GM23248 (cell line): ENCODE measurements around the gene CXCL3. TPM values are rescaled to one million over a fixed set of nuclear protein-coding genes. Genes with fewer than 3 reads are reported as not detected.
"Not testable (repeated sequence)": the region's sequence is repeated elsewhere in the genome, so short reads cannot be mapped to it uniquely, and the experiment has no call there.

Experiments used
- DNase-seq: peaks from one replicate; pipeline ENCODE4 v3.0.0-alpha.2; 2015
- H2AFZ ChIP-seq: fragments of 200-600 bp; sonication (generic); 2 replicates; pipeline ENCODE4 v1.6.1; 2016; ENCODE audit warnings: antibody characterized with exemption
- H3F3A ChIP-seq: fragments of 200-600 bp; sonication (generic); 2 replicates; pipeline ENCODE4 v1.6.1; 2016; ENCODE audit warnings: mild to moderate bottlenecking, antibody characterized with exemption, mixed run types; ENCODE audit not compliant: insufficient read depth
- H3K27ac ChIP-seq: fragments of 200-600 bp; sonication (generic); 2 replicates; pipeline ENCODE4 v1.5.1; 2016; ENCODE audit warnings: mild to moderate bottlenecking
- H3K27me3 ChIP-seq: fragments of 200-600 bp; sonication (generic); replicated peaks from 2 replicates; pipeline ENCODE4 v1.6.1; 2016; ENCODE audit warnings: mild to moderate bottlenecking; ENCODE audit not compliant: insufficient read depth
- H3K36me3 ChIP-seq: fragments of 200-600 bp; sonication (generic); 2 replicates; pipeline ENCODE4 v1.6.1; 2016; ENCODE audit warnings: low read depth, mild to moderate bottlenecking
- H3K4me1 ChIP-seq: fragments of 200-600 bp; sonication (generic); 2 replicates; pipeline ENCODE4 v1.6.1; 2016; ENCODE audit warnings: mild to moderate bottlenecking; ENCODE audit not compliant: insufficient read depth
- H3K4me2 ChIP-seq: fragments of 200-600 bp; sonication (generic); one replicate; pipeline ENCODE4 v1.6.1; 2016; ENCODE audit warnings: mild to moderate bottlenecking; ENCODE audit not compliant: unreplicated experiment
- H3K4me3 ChIP-seq: fragments of 200-600 bp; sonication (generic); 2 replicates; pipeline ENCODE4 v1.5.1; 2016; ENCODE audit warnings: mild to moderate bottlenecking
- H3K79me2 ChIP-seq: fragments of 200-600 bp; sonication (generic); 2 replicates; pipeline ENCODE4 v1.6.1; 2016; ENCODE audit warnings: mild to moderate bottlenecking; ENCODE audit not compliant: insufficient read depth
- H3K9ac ChIP-seq: fragments of 200-600 bp; sonication (generic); 2 replicates; pipeline ENCODE4 v1.6.1; 2016; ENCODE audit warnings: mild to moderate bottlenecking
- H3K9me2 ChIP-seq: fragments of 200-600 bp; sonication (generic); 2 replicates; pipeline ENCODE4 v1.6.1; 2016; ENCODE audit warnings: mixed run types, mild to moderate bottlenecking, moderate library complexity; ENCODE audit not compliant: insufficient read depth
- H3K9me3 ChIP-seq: fragments of 200-600 bp; sonication (generic); one replicate; pipeline ENCODE4 v1.6.1; 2017; ENCODE audit warnings: low read depth
- H4K20me1 ChIP-seq: fragments of 200-600 bp; sonication (generic); 2 replicates; pipeline ENCODE4 v1.6.0; 2016; ENCODE audit not compliant: insufficient read depth
- EZH2 ChIP-seq: fragments of 200-600 bp; sonication (generic); IDR thresholded peaks from 2 replicates; pipeline ENCODE4 v1.6.1; 2018; ENCODE audit warnings: antibody characterized with exemption, mild to moderate bottlenecking; ENCODE audit not compliant: insufficient read depth, poor library complexity, severe bottlenecking
- EZH2phosphoT487 ChIP-seq: fragments of 200-600 bp; sonication (generic); IDR thresholded peaks from 2 replicates; pipeline ENCODE4 v1.6.1; 2018; ENCODE audit warnings: antibody characterized with exemption, moderate library complexity, mild to moderate bottlenecking, low read depth; ENCODE audit not compliant: insufficient read depth
- WGBS, 2 experiments: methylation state at CpG; one replicate each; pipeline ENCODE4 v1.1.6; 2015 to 2017; ENCODE audit warnings: low lambda C conversion rate in 2 of 2, low coverage in 1 of 2; ENCODE audit errors: missing lambda C conversion rate in 2 of 2; 5-methylcytosine and 5-hydroxymethylcytosine counted together
- in situ Hi-C: fragments of 300-500 bp; cut with MboI; formaldehyde crosslinking; loops from 2 replicates; pipeline ENCODE4 v1.15.0; 2020
- polyA plus RNA-seq: library from polyadenylated mRNA; unstranded; fragments of >200 nt; fragmentation: Nextera tagmentation; extraction: Ambion mirVana; gene quantifications from 2 replicates; pipeline ENCODE4 v1.2.1, GENCODE V29; 2016
- total RNA-seq: library from RNA; depleted of rRNA; stranded (reverse); fragments of >200 nt; shearing (Covaris generic); gene quantifications from 2 replicates; pipeline ENCODE4 v1.2.3, GENCODE V29; 2014

The CXCL3 gene
- total and polyA plus RNA-seq, 2 experiments from 2014 or later = 3.0 TPM; not detected in 1

DNA sequence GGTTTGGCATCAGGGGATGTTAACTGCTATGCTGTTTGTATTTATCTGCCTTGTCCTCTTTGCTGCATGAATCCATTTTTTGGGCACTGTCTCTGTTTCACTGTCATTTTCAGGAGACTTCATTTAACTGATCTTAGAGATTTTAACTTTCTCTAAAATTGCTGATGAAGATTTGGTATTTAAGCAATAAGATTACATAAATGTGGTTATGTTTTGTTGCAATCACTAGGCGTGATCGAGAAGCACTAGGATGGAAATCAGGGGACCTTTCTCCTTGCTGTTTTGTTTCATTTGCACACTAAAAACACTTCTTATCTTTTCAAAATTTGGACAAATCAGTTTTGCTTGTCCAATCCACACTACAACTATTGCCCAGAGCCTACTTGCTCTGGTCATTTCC, 45.1 kb upstream of the CXCL3 start:
- H3K4me1 ChIP-seq = no peaks in the 10 kb centered on the region
- no peak overlapping the region for H3K4me3 ChIP-seq
- DNase-seq = no peak
- in situ Hi-C loops = no loop called here
- no peaks in the 10 kb centered on the region for H4K20me1 ChIP-seq
- H3K9me3 ChIP-seq = no peaks in the 10 kb centered on the region
- H3K27me3 ChIP-seq = no peaks in the 10 kb centered on the region
- no peak for TF ChIP-seq EZH2phosphoT487
- no peak for TF ChIP-seq EZH2
- 94 to 95% methylated on average over 2 of the region's 2 CpGs for WGBS, 2 experiments
- no peak overlapping the region for H3K9ac ChIP-seq
- no peaks in the 10 kb centered on the region for H3K79me2 ChIP-seq
- H3F3A ChIP-seq = no peaks in the 10 kb centered on the region
- no peak overlapping the region for H2AFZ ChIP-seq
- H3K4me2 ChIP-seq = no peak overlapping the region
- H3K9me2 ChIP-seq = no peaks in the 10 kb centered on the region
- no peaks in the 10 kb centered on the region for H3K36me3 ChIP-seq
- no peak overlapping the region for H3K27ac ChIP-seq

DNA sequence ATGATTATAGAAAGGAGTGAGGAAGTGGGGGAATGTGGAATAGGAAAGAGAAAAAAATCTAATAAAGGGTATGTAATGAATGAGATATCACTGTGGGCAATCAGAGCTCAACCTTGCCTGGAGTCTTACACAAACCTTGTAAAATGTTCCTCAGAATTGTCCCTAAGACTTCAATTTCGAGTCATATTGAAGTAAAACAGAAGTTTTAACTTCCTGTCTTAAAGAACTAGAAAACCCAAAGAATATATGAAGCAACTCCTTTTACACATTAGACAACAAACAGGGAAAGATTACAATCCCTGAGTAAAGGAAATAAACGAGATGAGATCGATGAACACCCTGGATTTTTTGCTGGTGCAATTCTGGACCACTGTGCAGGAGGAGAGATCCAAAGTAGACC, 42.5 kb upstream of the CXCL3 start:
- 61 to 70% methylated on average over 3 of the region's 3 CpGs for WGBS, 2 experiments
- Histone ChIP-seq H4K20me1 (no peaks in the 10 kb centered on the region), H3K9me2 (no peaks in the 10 kb centered on the region), H3K9ac (no peak overlapping the region), H2AFZ (no peak overlapping the region), H3K79me2 (no peaks in the 10 kb centered on the region), H3F3A (no peaks in the 10 kb centered on the region), H3K27me3 (no peaks in the 10 kb centered on the region), H3K4me1 (no peaks in the 10 kb centered on the region), H3K4me3 (no peak overlapping the region), H3K27ac (no peak overlapping the region), H3K4me2 (no peak overlapping the region), H3K9me3 (no peaks in the 10 kb centered on the region), H3K36me3 (no peaks in the 10 kb centered on the region)
- TF ChIP-seq EZH2phosphoT487 (no peak), EZH2 (no peak)
- no peak for DNase-seq
- in situ Hi-C loops = no loop called here

DNA sequence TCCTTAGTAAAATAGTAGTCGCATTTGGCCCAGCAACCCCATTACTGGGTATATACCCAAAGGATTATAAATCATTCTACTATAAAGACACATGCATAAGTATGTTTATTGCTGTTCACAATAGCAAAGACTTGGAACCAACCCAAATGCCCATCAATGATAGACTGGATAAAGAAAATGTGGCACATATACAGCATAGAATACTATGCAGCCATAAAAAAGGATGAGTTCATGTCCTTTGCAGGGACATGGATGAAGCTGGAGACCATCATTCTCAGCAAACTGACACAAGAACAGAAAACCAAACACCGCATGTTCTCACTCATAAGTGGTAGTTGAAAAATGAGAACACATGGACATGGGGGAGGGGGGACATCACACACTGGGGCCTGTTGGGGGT, 41.9 kb upstream of the CXCL3 start:
- H3K27me3 ChIP-seq, DNase-seq, H3K4me1 ChIP-seq, H3K9me3 ChIP-seq, H3K36me3 ChIP-seq, H3K79me2 ChIP-seq, in situ Hi-C loops, H3K27ac ChIP-seq, H3K4me3 ChIP-seq, H4K20me1 ChIP-seq, H3K9ac ChIP-seq, H3K9me2 ChIP-seq, H3K4me2 ChIP-seq, H2AFZ ChIP-seq, H3F3A ChIP-seq: not testable (repeated sequence)
- 77 to 78% methylated on average over 2 of the region's 2 CpGs for WGBS, 2 experiments

- H3K27me3 ChIP-seq, H3K9ac ChIP-seq, H3K27ac ChIP-seq, in situ Hi-C loops, H3K9me3 ChIP-seq, H2AFZ ChIP-seq, DNase-seq, H3K4me2 ChIP-seq, H3K79me2 ChIP-seq, H3K36me3 ChIP-seq, H4K20me1 ChIP-seq, H3K9me2 ChIP-seq, H3K4me1 ChIP-seq, H3K4me3 ChIP-seq, H3F3A ChIP-seq: not testable (repeated sequence)
- 73 to 77% methylated on average over 2 of the region's 2 CpGs for WGBS, 2 experiments
Measured at GRCh38 chr4:74079024-74079423, 40.5 kb upstream of the CXCL3 start.

DNA sequence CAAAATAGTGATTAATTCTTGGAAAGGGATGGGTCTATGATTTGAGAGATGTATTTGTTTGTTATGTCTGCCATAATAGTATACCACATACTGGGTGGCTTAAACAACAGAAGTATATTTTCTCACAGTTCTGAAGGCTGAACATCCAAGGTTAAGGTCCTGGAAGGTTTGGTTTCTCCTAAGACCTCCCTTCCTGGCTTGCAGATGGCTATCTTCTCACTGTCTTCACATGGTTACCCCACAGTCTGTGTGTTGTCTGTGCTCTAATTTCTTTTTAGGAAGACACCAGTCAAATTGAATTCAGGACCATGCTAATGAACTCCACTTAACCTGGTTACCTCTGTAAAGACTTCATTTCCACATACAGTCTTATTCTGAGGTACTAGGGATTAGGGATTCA, 34.9 kb upstream of the CXCL3 start:
- H3K36me3 ChIP-seq = no peaks in the 10 kb centered on the region
- DNase-seq = no peak
- no peaks in the 10 kb centered on the region for H3K9me3 ChIP-seq
- no peaks in the 10 kb centered on the region for H3K79me2 ChIP-seq
- no peak overlapping the region for H2AFZ ChIP-seq
- H3K4me2 ChIP-seq = no peak overlapping the region
- H3K4me3 ChIP-seq = no peak overlapping the region
- in situ Hi-C loops = no loop called here
- no peak for TF ChIP-seq EZH2
- no peak for TF ChIP-seq EZH2phosphoT487
- no peak overlapping the region for H3K27ac ChIP-seq
- no peaks in the 10 kb centered on the region for H3K27me3 ChIP-seq
- H3K9me2 ChIP-seq = no peaks in the 10 kb centered on the region
- H4K20me1 ChIP-seq = no peaks in the 10 kb centered on the region
- H3K4me1 ChIP-seq = no peaks in the 10 kb centered on the region
- no peak overlapping the region for H3K9ac ChIP-seq
- H3F3A ChIP-seq = no peaks in the 10 kb centered on the region
